ENCODE data around the gene USHBP1.

DNA sequence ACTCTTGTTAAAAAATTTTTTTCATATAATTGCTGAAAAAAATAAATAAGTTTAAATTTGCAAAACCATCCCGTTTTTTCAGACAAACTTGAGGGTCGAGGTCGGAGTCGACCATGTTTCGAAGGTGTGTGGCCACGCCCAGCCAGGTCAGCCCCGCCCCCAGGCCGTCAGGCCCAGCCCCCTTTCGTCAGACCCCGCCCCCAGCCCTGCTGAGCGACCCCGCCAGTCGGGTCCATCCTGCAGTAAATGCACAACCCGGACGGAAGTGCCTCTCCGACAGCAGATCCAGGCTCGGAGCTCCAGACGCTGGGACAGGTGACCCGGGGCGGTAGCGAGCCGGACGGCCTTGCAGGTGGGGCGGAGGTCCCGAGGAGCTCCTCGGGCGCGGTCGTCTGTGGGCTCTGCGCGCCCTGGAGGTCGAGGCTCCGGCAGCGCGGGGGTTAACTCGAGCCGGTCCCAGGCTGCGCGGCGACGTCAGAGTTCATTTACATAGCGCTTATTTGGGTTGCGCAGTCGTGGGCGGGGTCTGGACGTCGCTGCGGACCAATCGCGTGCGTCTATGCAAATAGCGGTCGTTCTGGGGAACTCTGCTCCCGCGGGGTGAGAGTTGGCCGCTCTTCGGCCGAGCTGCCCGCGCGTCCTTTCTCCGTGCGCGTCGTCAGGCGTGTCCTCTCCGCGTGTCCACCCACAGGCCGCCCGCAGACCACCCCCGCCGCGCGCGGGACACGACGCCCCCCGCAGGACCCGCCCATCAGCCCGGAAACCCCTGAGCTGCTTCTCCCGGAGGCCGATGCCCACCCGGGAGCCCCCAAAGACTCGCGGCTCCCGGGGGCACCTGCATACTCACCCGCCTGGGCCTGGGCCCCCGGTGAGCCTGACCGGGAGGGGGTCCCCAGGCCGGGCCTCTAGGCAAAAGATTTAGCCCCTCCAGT, 38.3 kb downstream of the USHBP1 start, which contains the start of gene OCEL1:
- TF ChIP-seq, protein P1, sequence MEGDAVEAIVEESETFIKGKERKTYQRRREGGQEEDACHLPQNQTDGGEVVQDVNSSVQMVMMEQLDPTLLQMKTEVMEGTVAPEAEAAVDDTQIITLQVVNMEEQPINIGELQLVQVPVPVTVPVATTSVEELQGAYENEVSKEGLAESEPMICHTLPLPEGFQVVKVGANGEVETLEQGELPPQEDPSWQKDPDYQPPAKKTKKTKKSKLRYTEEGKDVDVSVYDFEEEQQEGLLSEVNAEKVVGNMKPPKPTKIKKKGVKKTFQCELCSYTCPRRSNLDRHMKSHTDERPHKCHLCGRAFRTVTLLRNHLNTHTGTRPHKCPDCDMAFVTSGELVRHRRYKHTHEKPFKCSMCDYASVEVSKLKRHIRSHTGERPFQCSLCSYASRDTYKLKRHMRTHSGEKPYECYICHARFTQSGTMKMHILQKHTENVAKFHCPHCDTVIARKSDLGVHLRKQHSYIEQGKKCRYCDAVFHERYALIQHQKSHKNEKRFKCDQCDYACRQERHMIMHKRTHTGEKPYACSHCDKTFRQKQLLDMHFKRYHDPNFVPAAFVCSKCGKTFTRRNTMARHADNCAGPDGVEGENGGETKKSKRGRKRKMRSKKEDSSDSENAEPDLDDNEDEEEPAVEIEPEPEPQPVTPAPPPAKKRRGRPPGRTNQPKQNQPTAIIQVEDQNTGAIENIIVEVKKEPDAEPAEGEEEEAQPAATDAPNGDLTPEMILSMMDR (IDR thresholded peaks at IDR 0.05; ENCODE audit: insufficient read depth, low read length), result no peak
- TF ChIP-seq, protein P2, sequence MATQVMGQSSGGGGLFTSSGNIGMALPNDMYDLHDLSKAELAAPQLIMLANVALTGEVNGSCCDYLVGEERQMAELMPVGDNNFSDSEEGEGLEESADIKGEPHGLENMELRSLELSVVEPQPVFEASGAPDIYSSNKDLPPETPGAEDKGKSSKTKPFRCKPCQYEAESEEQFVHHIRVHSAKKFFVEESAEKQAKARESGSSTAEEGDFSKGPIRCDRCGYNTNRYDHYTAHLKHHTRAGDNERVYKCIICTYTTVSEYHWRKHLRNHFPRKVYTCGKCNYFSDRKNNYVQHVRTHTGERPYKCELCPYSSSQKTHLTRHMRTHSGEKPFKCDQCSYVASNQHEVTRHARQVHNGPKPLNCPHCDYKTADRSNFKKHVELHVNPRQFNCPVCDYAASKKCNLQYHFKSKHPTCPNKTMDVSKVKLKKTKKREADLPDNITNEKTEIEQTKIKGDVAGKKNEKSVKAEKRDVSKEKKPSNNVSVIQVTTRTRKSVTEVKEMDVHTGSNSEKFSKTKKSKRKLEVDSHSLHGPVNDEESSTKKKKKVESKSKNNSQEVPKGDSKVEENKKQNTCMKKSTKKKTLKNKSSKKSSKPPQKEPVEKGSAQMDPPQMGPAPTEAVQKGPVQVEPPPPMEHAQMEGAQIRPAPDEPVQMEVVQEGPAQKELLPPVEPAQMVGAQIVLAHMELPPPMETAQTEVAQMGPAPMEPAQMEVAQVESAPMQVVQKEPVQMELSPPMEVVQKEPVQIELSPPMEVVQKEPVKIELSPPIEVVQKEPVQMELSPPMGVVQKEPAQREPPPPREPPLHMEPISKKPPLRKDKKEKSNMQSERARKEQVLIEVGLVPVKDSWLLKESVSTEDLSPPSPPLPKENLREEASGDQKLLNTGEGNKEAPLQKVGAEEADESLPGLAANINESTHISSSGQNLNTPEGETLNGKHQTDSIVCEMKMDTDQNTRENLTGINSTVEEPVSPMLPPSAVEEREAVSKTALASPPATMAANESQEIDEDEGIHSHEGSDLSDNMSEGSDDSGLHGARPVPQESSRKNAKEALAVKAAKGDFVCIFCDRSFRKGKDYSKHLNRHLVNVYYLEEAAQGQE (IDR thresholded peaks at IDR 0.05; ENCODE audit: insufficient replicate concordance, low read depth), result no peak
- TF ChIP-seq SPI1 (IDR thresholded peaks at IDR 0.05; ENCODE audit: borderline replicate concordance, low read depth), result no peak
- TF ChIP-seq GABPA (IDR thresholded peaks at IDR 0.05; ENCODE audit: low read depth), result 0 out of 2 replicates have a peak, but pooled peaks have one; percentile 14
- TF ChIP-seq POLR2AphosphoS5 (IDR thresholded peaks at IDR 0.05; ENCODE audit: low read depth), result peak; percentile 66; the same call in 1 of the 2 replicates

Data from HL-60 (cell line).